Measurements from ENCODE around the gene KAZN. TPM values are rescaled to one million over a fixed set of nuclear protein-coding genes. Genes with fewer than 3 reads are reported as not detected.

KAZN gene
- total and polyA plus RNA-seq, 2 donors (not counting 1 experiment from before 2014, with no cell fraction given): 3.4 to 5.0 TPM

GRCh38 chr1:14755518-14756252 is 157.2 kb downstream of the KAZN start:
- no peak for DNase-seq (ENCODE audit: low read depth in 2 of 2)
- no peaks in the 10 kb centered on the region for H3K27me3 ChIP-seq (ENCODE audit: control insufficient read depth, insufficient read depth, low read length)
- no peaks in the 10 kb centered on the region for H3K36me3 ChIP-seq (ENCODE audit: control insufficient read depth, insufficient read depth, low read length)
- no peak overlapping the region for H3K4me3 ChIP-seq (replicated peaks in 1 of 4; ENCODE audit: control extremely low read depth in 1 of 4, insufficient read depth in 1 of 4, low read depth in 3 of 4, low read length in 4 of 4)
- no peak overlapping the region for H2AFZ ChIP-seq (ENCODE audit: low read length)
- H3K79me2 ChIP-seq (ENCODE audit: control insufficient read depth, insufficient read depth, low read length): no peaks in the 10 kb centered on the region
- H3K4me1 ChIP-seq (ENCODE audit: control insufficient read depth, extremely low read depth, insufficient read depth, low read length): no peaks in the 10 kb centered on the region
- H4K20me1 ChIP-seq (ENCODE audit: control insufficient read depth, extremely low read depth, insufficient read depth, low read length): no peaks in the 10 kb centered on the region
- no peak overlapping the region for H3K9ac ChIP-seq (ENCODE audit: insufficient read depth, low read length)
- no peak overlapping the region for H3K27ac ChIP-seq (ENCODE audit: insufficient read depth, low read length)
- H3K4me2 ChIP-seq (ENCODE audit: extremely low read depth, insufficient read depth, low read length): no peak overlapping the region
- no peaks in the 10 kb centered on the region for H3K9me3 ChIP-seq (ENCODE audit: control insufficient read depth, insufficient read depth, low read depth, low read length)
- TF ChIP-seq EZH2 (IDR thresholded peaks at IDR 0.05; ENCODE audit: low read length, missing control alignments): no peak
- TF ChIP-seq, protein P1, sequence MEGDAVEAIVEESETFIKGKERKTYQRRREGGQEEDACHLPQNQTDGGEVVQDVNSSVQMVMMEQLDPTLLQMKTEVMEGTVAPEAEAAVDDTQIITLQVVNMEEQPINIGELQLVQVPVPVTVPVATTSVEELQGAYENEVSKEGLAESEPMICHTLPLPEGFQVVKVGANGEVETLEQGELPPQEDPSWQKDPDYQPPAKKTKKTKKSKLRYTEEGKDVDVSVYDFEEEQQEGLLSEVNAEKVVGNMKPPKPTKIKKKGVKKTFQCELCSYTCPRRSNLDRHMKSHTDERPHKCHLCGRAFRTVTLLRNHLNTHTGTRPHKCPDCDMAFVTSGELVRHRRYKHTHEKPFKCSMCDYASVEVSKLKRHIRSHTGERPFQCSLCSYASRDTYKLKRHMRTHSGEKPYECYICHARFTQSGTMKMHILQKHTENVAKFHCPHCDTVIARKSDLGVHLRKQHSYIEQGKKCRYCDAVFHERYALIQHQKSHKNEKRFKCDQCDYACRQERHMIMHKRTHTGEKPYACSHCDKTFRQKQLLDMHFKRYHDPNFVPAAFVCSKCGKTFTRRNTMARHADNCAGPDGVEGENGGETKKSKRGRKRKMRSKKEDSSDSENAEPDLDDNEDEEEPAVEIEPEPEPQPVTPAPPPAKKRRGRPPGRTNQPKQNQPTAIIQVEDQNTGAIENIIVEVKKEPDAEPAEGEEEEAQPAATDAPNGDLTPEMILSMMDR (conservative IDR thresholded peaks at IDR 0.05 in 1 of 2, IDR thresholded peaks at IDR 0.05 in 1 of 2; ENCODE audit: low read depth in 1 of 2, low read length in 2 of 2): no peak

- Histone ChIP-seq H3K4me3 (replicated peaks in 1 of 4; ENCODE audit: control extremely low read depth in 1 of 4, insufficient read depth in 1 of 4, low read depth in 3 of 4, low read length in 4 of 4) (no peak overlapping the region), H3K9me3 (ENCODE audit: control insufficient read depth, insufficient read depth, low read depth, low read length) (no peaks in the 10 kb centered on the region), H3K27me3 (ENCODE audit: control insufficient read depth, insufficient read depth, low read length) (no peaks in the 10 kb centered on the region), H3K36me3 (ENCODE audit: control insufficient read depth, insufficient read depth, low read length) (no peaks in the 10 kb centered on the region), H3K79me2 (ENCODE audit: control insufficient read depth, insufficient read depth, low read length) (no peaks in the 10 kb centered on the region), H2AFZ (ENCODE audit: low read length) (no peak overlapping the region), H4K20me1 (ENCODE audit: control insufficient read depth, extremely low read depth, insufficient read depth, low read length) (no peaks in the 10 kb centered on the region), H3K4me2 (ENCODE audit: extremely low read depth, insufficient read depth, low read length) (no peak overlapping the region), H3K27ac (ENCODE audit: insufficient read depth, low read length) (no peak overlapping the region), H3K9ac (ENCODE audit: insufficient read depth, low read length) (no peak overlapping the region), H3K4me1 (ENCODE audit: control insufficient read depth, extremely low read depth, insufficient read depth, low read length) (no peaks in the 10 kb centered on the region)
- no peak for TF ChIP-seq EZH2 (IDR thresholded peaks at IDR 0.05; ENCODE audit: low read length, missing control alignments)
- TF ChIP-seq, protein P1 (conservative IDR thresholded peaks at IDR 0.05 in 1 of 2, IDR thresholded peaks at IDR 0.05 in 1 of 2; ENCODE audit: low read depth in 1 of 2, low read length in 2 of 2): no peak
- DNase-seq (ENCODE audit: low read depth in 2 of 2): peak; percentile 32 to 47
Observed at GRCh38 chr1:14756589-14757285, 158.3 kb downstream of the KAZN start.

- Histone ChIP-seq H3K9ac (ENCODE audit: insufficient read depth, low read length) (no peak overlapping the region), H3K4me2 (ENCODE audit: extremely low read depth, insufficient read depth, low read length) (no peak overlapping the region)
Observed at GRCh38 chr1:14757286-14757625, 158.8 kb downstream of the KAZN start.

More at GRCh38 chr1:14757286-14757625, 158.8 kb downstream of the KAZN start:
- H3K36me3 ChIP-seq (ENCODE audit: control insufficient read depth, insufficient read depth, low read length): no peaks in the 10 kb centered on the region
- DNase-seq (ENCODE audit: low read depth in 2 of 2): no peak
- TF ChIP-seq EZH2 (IDR thresholded peaks at IDR 0.05; ENCODE audit: low read length, missing control alignments): no peak
- TF ChIP-seq, protein P1 (conservative IDR thresholded peaks at IDR 0.05 in 1 of 2, IDR thresholded peaks at IDR 0.05 in 1 of 2; ENCODE audit: low read depth in 1 of 2, low read length in 2 of 2): no peak
- H3K4me3 ChIP-seq (replicated peaks in 1 of 4; ENCODE audit: control extremely low read depth in 1 of 4, insufficient read depth in 1 of 4, low read depth in 3 of 4, low read length in 4 of 4): no peak overlapping the region
- no peaks in the 10 kb centered on the region for H3K27me3 ChIP-seq (ENCODE audit: control insufficient read depth, insufficient read depth, low read length)
- no peaks in the 10 kb centered on the region for H3K79me2 ChIP-seq (ENCODE audit: control insufficient read depth, insufficient read depth, low read length)
- no peaks in the 10 kb centered on the region for H3K9me3 ChIP-seq (ENCODE audit: control insufficient read depth, insufficient read depth, low read depth, low read length)
- no peak overlapping the region for H2AFZ ChIP-seq (ENCODE audit: low read length)
- no peaks in the 10 kb centered on the region for H3K4me1 ChIP-seq (ENCODE audit: control insufficient read depth, extremely low read depth, insufficient read depth, low read length)
- H3K27ac ChIP-seq (ENCODE audit: insufficient read depth, low read length): no peak overlapping the region
- H4K20me1 ChIP-seq (ENCODE audit: control insufficient read depth, extremely low read depth, insufficient read depth, low read length): no peaks in the 10 kb centered on the region

Measured in fibroblast of lung (primary cell).